PC-9 (cell line): Measurements from ENCODE around the gene POLA1. TPM values are rescaled to one million over a fixed set of nuclear protein-coding genes. Genes with fewer than 3 reads are reported as not detected.

Experiments used
- BruUV-seq: library from RNA; stranded (reverse); fragments of 400-500 nt; replicated peaks from 2 replicates; lab custom pipeline; 2021; lab: Mats Ljungman, UMichigan
- CTCF ChIA-PET: fragments of 300-600 bp; sonication (Branson Sonifier 250); formaldehyde crosslinking; loops from one replicate; lab custom pipeline; 2022; ENCODE audit warnings: antibody characterized with exemption; lab: Charles Lee
- POLR2A ChIA-PET: fragments of 300-600 bp; sonication (Branson Sonifier 250); formaldehyde crosslinking; loops from one replicate; lab custom pipeline; 2022; ENCODE audit warnings: antibody characterized with exemption; ENCODE audit not compliant: unreplicated experiment; lab: Charles Lee
- DNase-seq, 2 experiments: peaks; one replicate each; pipeline versions ENCODE4 v3.0.0 to v3.0.0-alpha.2; 2015 to 2022; ENCODE audit warnings: mixed read lengths in 1 of 2
- H2AFZ ChIP-seq: fragments of 200-600 bp; sonication (generic); 2 replicates; pipeline ENCODE4 v1.8.1; 2017; ENCODE audit warnings: antibody characterized with exemption
- H3F3A ChIP-seq: fragments of 200-600 bp; sonication (generic); 2 replicates; pipeline ENCODE4 v1.8.1; 2017; ENCODE audit warnings: antibody characterized with exemption, mild to moderate bottlenecking, low read depth; ENCODE audit not compliant: insufficient read depth
- H3K27ac ChIP-seq: fragments of 200-600 bp; sonication (generic); 2 replicates; pipeline ENCODE4 v1.6.1; 2016; ENCODE audit warnings: mixed run types
- H3K27me3 ChIP-seq: fragments of 200-600 bp; sonication (generic); 2 replicates; pipeline ENCODE4 v1.6.1; 2016; ENCODE audit warnings: low read depth, mixed run types; ENCODE audit not compliant: insufficient read depth
- H3K36me3 ChIP-seq: fragments of 200-600 bp; sonication (generic); 2 replicates; pipeline ENCODE4 v1.6.1; 2016; ENCODE audit warnings: low read depth, mixed run types
- H3K4me1 ChIP-seq: fragments of 200-600 bp; sonication (generic); replicated peaks from 2 replicates; pipeline ENCODE4 v1.6.1; 2016; ENCODE audit warnings: mixed run types; ENCODE audit not compliant: insufficient read depth
- H3K4me2 ChIP-seq: fragments of 200-600 bp; sonication (generic); 2 replicates; pipeline ENCODE4 v1.6.1; 2017; ENCODE audit warnings: mixed run types
- H3K4me3 ChIP-seq: fragments of 200-600 bp; sonication (generic); 2 replicates; pipeline ENCODE4 v1.6.1; 2016; ENCODE audit warnings: mixed run types
- H3K79me2 ChIP-seq: fragments of 200-600 bp; sonication (generic); 2 replicates; pipeline ENCODE4 v1.6.1; 2017; ENCODE audit warnings: low read depth, mixed run types
- H3K9me2 ChIP-seq: fragments of 200-600 bp; sonication (generic); 2 replicates; pipeline ENCODE4 v1.8.1; 2017; ENCODE audit warnings: mild to moderate bottlenecking; ENCODE audit not compliant: insufficient read depth
- H3K9me3 ChIP-seq: fragments of 200-600 bp; sonication (generic); 2 replicates; pipeline ENCODE4 v1.8.1; 2016; ENCODE audit warnings: low read depth; ENCODE audit not compliant: insufficient read depth
- H4K20me1 ChIP-seq: fragments of 200-600 bp; sonication (generic); 2 replicates; pipeline ENCODE4 v1.8.1; 2017; ENCODE audit not compliant: insufficient read depth
- CTCF ChIP-seq: fragments of 200-600 bp; sonication (generic); conservative IDR thresholded peaks from 2 replicates; pipeline ENCODE4 v1.6.1; 2017; ENCODE audit warnings: mixed run types, antibody characterized with exemption, mild to moderate bottlenecking, moderate library complexity
- EZH2 ChIP-seq: fragments of 200-600 bp; sonication (generic); IDR thresholded peaks from 2 replicates; pipeline ENCODE4 v1.8.0; 2017; ENCODE audit warnings: antibody characterized with exemption, low read depth
- intact Hi-C: fragments of 100-400 bp; cut with micrococcal nuclease; formaldehyde crosslinking; loops from one replicate; pipeline ENCODE4 v1.10.0; 2022; ENCODE audit not compliant: unreplicated experiment
- total RNA-seq: library from RNA; stranded (reverse); gene quantifications from 2 replicates; pipeline ENCODE4 v1.2.3, GENCODE V29; 2021

POLA1 gene
- total RNA-seq, 1 experiment from 2014 or later, result 24.6 TPM

GRCh38 chrX:25005382-25006185, 311.9 kb downstream of the POLA1 start:
- no peak for DNase-seq
- Histone ChIP-seq H3K4me2 (no peak overlapping the region), H4K20me1 (no peaks in the 10 kb centered on the region), H3K4me3 (no peak overlapping the region), H3K27me3 (no peaks in the 10 kb centered on the region), H2AFZ (no peak overlapping the region), H3K27ac (no peak overlapping the region), H3K4me1 (no peaks in the 10 kb centered on the region), H3K9me2 (no peaks in the 10 kb centered on the region), H3F3A (no peaks in the 10 kb centered on the region), H3K79me2 (no peaks in the 10 kb centered on the region), H3K9me3 (no peaks in the 10 kb centered on the region), H3K36me3 (no peaks in the 10 kb centered on the region)
- BruUV-seq, result no TSS peak
- TF ChIP-seq CTCF (no peak), EZH2 (no peak)
- ChIA-PET CTCF (no interaction called here), POLR2A (no interaction called here)
- intact Hi-C loops, result no loop called here

- Histone ChIP-seq H3K4me1 (no peaks in the 10 kb centered on the region), H3K9me2 (no peaks in the 10 kb centered on the region), H3K4me3 (no peak overlapping the region), H3K9me3 (no peaks in the 10 kb centered on the region), H3K27ac (no peak overlapping the region), H3K27me3 (no peaks in the 10 kb centered on the region), H2AFZ (no peak overlapping the region), H4K20me1 (no peaks in the 10 kb centered on the region), H3K4me2 (no peak overlapping the region), H3K79me2 (no peaks in the 10 kb centered on the region), H3F3A (no peaks in the 10 kb centered on the region), H3K36me3 (no peaks in the 10 kb centered on the region)
- no peak for DNase-seq
- TF ChIP-seq EZH2 (no peak), CTCF (no peak)
- ChIA-PET POLR2A (no interaction called here), CTCF (no interaction called here)
- BruUV-seq, result no TSS peak
- intact Hi-C loops, result no loop called here
These were observed 312.9 kb downstream of the POLA1 start for GRCh38 chrX:25006586-25007058.

- BruUV-seq, result no TSS peak
- H3K27ac ChIP-seq, result no peak overlapping the region
- no peaks in the 10 kb centered on the region for H3K79me2 ChIP-seq
- no peak overlapping the region for H2AFZ ChIP-seq
- H3F3A ChIP-seq, result no peaks in the 10 kb centered on the region
- H3K4me3 ChIP-seq, result no peak overlapping the region
- POLR2A ChIA-PET, result no interaction called here
- no peak for DNase-seq
- TF ChIP-seq EZH2 (no peak), CTCF (no peak)
- intact Hi-C loops, result no loop called here
- no peaks in the 10 kb centered on the region for H3K9me2 ChIP-seq
- no peaks in the 10 kb centered on the region for H4K20me1 ChIP-seq
- no peaks in the 10 kb centered on the region for H3K9me3 ChIP-seq
- no peaks in the 10 kb centered on the region for H3K27me3 ChIP-seq
- no peak overlapping the region for H3K4me2 ChIP-seq
- no peaks in the 10 kb centered on the region for H3K36me3 ChIP-seq
- CTCF ChIA-PET, result no interaction called here
- H3K4me1 ChIP-seq, result no peaks in the 10 kb centered on the region
These were observed 313.6 kb downstream of the POLA1 start for GRCh38 chrX:25007059-25008053.
